Mucosa of descending colon (tissue), 3 donors: Measurements from ENCODE around the gene DHRS7. TPM values are rescaled to one million over a fixed set of nuclear protein-coding genes. Genes with fewer than 3 reads are reported as not detected.
A peak's percentile ranks its signal among the peaks of the same experiment; 100 is the strongest.

ENCODE experiments used
- ATAC-seq: fragments of 200-7000 bp; cut with Tn5 transposase; one replicate; pipeline ENCODE4 v1.9.1; 2020; ENCODE audit warnings: mild to moderate bottlenecking, moderate library complexity
- DNase-seq, 3 donors: peaks; one replicate each; pipeline ENCODE4 v3.0.0-alpha.2; 2020
- H3K36me3 ChIP-seq: fragments of 200-600 bp; one replicate; pipeline ENCODE4 v1.8.0; 2021; ENCODE audit warnings: low read depth, mild to moderate bottlenecking
- H3K4me1 ChIP-seq: fragments of 200-600 bp; one replicate; pipeline ENCODE4 v1.8.0; 2021; ENCODE audit warnings: low read depth, mild to moderate bottlenecking
- H3K4me3 ChIP-seq: fragments of 200-600 bp; one replicate; pipeline ENCODE4 v1.8.0; 2021; ENCODE audit warnings: mild to moderate bottlenecking
- H3K9me3 ChIP-seq: fragments of 200-600 bp; one replicate; pipeline ENCODE4 v1.8.0; 2021; ENCODE audit warnings: mild to moderate bottlenecking
- intact Hi-C, 2 donors: fragments of 100-400 bp; cut with DNase I in 1 of 2; cut with micrococcal nuclease in 1 of 2; formaldehyde crosslinking; loops; one replicate each; pipeline versions ENCODE4 v1.11.0 to v1.11.1; 2022; cut with DNase I, micrococcal nuclease
- total RNA-seq, 3 donors: library from RNA; stranded (reverse); fragmentation: NEBNext Ultra II Directional in 2 of 3; extraction: Animal tissue kit (Norgen Biotek cat#: 25700) in 2 of 3; gene quantifications; one replicate each; pipeline versions ENCODE4 v1.2.1 to v1.2.4, GENCODE V29; 2021 to 2023
- TF ChIP-seq, protein P1 (sequence below): fragments of 200-600 bp; IDR thresholded peaks from one replicate; pipeline ENCODE4 v1.8.0; 2022; ENCODE audit warnings: antibody characterized with exemption, mild to moderate bottlenecking
- donor health status: DM: no; HTN: no; CAD: no; lungs with moderate emphysema.
- donor health status: DM: no; HTN: no; CAD: no.
- donor health status: DM: no; HTN: yes; CAD: no.

The DHRS7 gene
- total RNA-seq, 3 donors from 2014 or later = 63.4 to 96.3 (median 83.5) TPM

DNA sequence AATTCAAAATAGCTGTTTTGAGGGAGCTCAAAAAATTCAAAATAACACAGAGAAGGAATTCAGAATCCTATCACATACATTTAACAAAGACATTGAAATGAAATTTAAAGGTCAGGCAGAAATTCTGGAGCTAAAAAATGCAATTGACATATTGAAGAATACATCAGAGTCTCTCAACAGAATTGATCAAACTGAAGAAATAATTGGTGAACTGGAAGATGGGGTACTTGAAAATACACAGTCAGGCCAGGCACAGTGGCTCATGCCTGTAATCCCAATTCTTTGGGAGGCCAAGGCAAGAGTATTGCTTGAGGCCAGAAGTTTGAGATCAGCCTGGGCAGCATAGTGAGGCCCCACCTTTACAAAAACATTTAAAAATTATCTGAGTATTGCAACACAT lies 34.1 kb upstream of the DHRS7 start:
- no peak for ATAC-seq
- TF ChIP-seq, protein P1, sequence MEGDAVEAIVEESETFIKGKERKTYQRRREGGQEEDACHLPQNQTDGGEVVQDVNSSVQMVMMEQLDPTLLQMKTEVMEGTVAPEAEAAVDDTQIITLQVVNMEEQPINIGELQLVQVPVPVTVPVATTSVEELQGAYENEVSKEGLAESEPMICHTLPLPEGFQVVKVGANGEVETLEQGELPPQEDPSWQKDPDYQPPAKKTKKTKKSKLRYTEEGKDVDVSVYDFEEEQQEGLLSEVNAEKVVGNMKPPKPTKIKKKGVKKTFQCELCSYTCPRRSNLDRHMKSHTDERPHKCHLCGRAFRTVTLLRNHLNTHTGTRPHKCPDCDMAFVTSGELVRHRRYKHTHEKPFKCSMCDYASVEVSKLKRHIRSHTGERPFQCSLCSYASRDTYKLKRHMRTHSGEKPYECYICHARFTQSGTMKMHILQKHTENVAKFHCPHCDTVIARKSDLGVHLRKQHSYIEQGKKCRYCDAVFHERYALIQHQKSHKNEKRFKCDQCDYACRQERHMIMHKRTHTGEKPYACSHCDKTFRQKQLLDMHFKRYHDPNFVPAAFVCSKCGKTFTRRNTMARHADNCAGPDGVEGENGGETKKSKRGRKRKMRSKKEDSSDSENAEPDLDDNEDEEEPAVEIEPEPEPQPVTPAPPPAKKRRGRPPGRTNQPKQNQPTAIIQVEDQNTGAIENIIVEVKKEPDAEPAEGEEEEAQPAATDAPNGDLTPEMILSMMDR = no peak
- no peaks in the 10 kb centered on the region for H3K36me3 ChIP-seq
- no peak for DNase-seq
- no peaks in the 10 kb centered on the region for H3K9me3 ChIP-seq
- H3K4me1 ChIP-seq = no peaks in the 10 kb centered on the region
- intact Hi-C loops = no loop called here
- H3K4me3 ChIP-seq = no peak overlapping the region

DNA sequence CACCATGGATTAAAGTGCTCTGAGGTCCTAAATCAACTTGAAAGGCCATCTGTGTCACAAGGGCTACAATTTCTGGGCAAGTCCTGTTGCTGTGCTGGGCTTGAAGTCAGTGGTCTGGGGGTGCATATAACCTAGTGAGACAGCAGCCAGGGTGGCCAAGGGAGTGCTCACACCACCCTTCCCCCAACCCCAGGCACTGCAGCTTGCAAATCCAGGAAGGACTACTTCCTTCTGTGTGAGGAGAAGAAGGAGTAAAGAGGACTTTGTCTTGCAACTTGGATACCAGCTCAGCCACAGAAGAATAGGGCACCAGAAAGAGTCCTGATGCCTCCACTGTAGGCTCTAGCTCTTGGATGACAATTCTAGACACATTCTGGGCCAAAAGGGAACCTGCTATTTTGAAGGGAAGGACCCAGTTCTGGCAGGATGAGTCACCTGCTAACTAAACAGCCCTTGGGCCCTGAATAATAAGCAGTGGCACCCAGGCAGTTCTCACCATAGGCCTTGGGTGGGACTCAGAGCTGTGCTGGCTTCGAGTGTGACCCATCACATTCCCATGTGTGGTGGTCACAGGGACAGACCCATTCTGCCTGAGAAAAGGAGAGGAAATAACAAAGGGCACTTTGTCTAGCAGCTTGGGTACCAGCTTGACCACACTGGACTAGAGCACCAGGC lies 32.6 kb upstream of the DHRS7 start:
- intact Hi-C loops = no loop called here
- H3K4me3 ChIP-seq = no peak overlapping the region
- peak; percentile 51 for ATAC-seq
- no peaks in the 10 kb centered on the region for H3K4me1 ChIP-seq
- TF ChIP-seq, protein P1 = no peak
- peak in 1 of 3 donors; percentile 26 for DNase-seq
- H3K36me3 ChIP-seq = no peaks in the 10 kb centered on the region
- no peaks in the 10 kb centered on the region for H3K9me3 ChIP-seq

DNA sequence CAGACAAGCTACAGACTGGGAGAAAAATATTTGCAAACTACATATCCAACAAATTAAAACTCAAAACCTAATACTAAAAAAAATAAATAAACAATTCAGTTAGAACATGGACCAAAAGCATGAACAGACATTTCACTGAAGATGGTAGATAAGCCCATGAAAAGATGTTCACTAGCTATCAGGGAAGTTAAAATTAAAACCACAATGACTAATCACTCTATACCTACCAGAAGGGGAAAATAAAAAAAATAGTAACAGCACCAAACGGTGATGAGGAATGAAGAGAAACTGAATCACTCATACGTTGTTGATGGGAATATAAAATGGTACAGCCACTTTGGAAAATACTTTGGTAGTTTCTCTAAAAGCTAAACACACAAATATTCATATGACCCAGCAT lies 31.1 kb upstream of the DHRS7 start:
- intact Hi-C loops = no loop called here
- no peak for ATAC-seq
- TF ChIP-seq, protein P1 = no peak

DNA sequence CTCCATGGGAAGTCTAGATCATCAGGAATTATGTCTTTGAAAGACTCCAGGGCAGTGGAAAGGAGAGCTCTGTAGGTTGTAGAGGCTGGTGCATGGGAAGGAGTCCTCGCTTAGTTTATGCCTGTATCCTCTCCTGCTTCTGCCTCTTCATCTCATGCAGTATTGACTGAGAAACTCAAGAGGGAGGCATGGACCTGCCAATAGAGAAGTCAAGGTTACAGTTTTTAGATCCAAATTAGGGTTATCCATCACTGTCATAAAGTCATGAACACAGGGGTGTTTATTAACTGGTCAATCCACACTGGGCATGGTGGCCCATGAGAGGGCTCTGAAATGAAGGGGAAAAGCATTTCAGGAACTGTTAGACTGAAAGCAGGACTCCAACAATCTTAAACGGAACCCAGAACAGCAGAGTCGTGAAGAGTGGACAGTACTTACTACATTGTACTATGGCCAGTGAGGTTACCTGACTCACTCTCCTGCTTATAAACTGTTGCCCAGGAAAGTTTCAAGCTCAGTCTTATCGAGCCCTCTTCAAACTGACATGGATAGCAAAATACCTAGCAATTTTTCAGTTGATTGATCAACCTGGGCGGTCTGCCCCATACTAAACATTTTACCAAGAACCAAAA lies 30.1 kb upstream of the DHRS7 start:
- ATAC-seq (peak; percentile 49), DNase-seq (no peak)
- no peak overlapping the region for H3K4me3 ChIP-seq
- intact Hi-C loops = no loop called here
- no peaks in the 10 kb centered on the region for H3K4me1 ChIP-seq
- TF ChIP-seq, protein P1 = no peak
- no peaks in the 10 kb centered on the region for H3K9me3 ChIP-seq
- no peaks in the 10 kb centered on the region for H3K36me3 ChIP-seq

More for the DNA sequence above, 31.1 kb upstream of the DHRS7 start:
- no peak for DNase-seq
- Histone ChIP-seq H3K4me3 (no peak overlapping the region), H3K9me3 (no peaks in the 10 kb centered on the region), H3K4me1 (no peaks in the 10 kb centered on the region), H3K36me3 (no peaks in the 10 kb centered on the region)

DNA sequence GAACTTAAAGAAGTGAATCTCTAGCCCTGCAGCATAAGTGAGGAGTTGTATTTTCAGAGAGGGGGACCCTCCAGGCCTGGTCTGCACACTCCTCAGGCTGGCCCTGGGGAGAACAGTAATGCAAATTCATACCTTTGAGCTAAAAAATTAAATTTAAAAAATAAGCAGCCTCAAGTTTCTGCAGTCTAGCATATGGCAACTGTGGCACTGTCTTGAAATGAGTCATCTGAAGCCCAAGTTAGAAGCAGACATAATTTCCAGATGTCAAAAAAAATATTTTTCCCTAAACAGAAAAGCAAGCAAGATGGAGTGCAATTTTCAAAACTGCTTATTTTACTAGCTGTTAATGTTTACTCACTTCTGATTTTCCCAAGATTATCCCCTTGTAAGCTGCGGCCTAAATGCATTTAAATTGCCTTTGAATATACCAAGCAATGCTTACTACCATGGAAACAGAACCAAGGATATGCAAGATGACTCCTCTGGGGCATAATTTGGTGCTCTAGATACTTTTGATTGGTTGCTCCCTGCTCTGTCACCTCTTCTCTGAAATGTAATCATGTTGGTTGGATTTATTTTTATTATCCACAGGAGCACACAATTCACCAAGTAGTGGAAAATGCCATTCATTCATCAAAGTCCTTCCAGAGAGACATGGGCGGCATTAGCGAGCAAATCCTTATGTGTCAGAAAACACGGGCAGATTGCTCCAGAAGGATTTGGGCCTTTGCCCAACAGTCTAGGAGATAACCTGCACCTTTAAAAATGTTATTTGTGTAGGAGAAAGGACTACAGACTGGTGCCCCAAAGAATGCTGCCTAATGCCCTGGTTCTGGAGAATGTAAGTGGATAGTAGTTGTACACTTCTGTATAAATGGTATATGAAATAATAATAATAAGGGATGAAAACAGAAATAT lies 25.0 kb upstream of the DHRS7 start:
- DNase-seq = no peak
- no peaks in the 10 kb centered on the region for H3K36me3 ChIP-seq
- ATAC-seq = no peak
- H3K9me3 ChIP-seq = no peaks in the 10 kb centered on the region
- no peak overlapping the region for H3K4me3 ChIP-seq
- TF ChIP-seq, protein P1 = no peak
- intact Hi-C loops = loop anchor here in 1 of 2 donors (10.0 kb wide), 1 partner anchor 225 kb away; no protein-coding TSS in a partner anchor
- no peaks in the 10 kb centered on the region for H3K4me1 ChIP-seq
